CD4-positive, alpha-beta T cell treated with Interleukin-21 for 1 hour (primary cell): ENCODE data around the gene RALA.
"Not testable (repeated sequence)": the region's sequence is repeated elsewhere in the genome, so short reads cannot be mapped to it uniquely, and the experiment has no call there.

Experiments used
- DNase-seq: peaks from one replicate; pipeline ENCODE4 v3.0.0-alpha.2; 2020

RALA gene

GRCh38 chr7:39650676-39651075, 27.3 kb downstream of the RALA start:
- no peak for DNase-seq

DNA sequence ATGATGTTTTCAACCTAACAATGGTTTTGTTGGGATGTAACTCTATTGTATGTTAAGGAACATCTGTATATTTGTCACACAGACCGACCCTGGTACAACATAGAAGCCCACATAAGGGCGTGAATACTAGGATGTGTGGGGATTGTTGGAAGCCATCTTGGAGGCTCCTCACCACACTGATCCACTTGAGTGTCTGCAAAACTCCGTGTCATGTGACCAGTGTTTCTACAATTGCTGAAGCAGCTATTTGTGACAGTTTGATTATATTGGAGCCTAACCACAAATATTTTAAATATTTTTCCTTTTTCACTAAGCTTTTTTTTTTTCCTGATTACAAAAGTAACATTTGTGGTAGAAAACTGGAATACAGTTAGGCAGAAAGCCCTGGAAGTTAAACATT, 27.9 kb downstream of the RALA start:
- DNase-seq = no peak

GRCh38 chr7:39656415-39656814, 33.0 kb downstream of the RALA start:
- no peak for DNase-seq

- no peak for DNase-seq
Observed at GRCh38 chr7:39659356-39660013, 36.1 kb downstream of the RALA start.

- DNase-seq = no peak
Observed at GRCh38 chr7:39661960-39662359, 38.6 kb downstream of the RALA start.

DNA sequence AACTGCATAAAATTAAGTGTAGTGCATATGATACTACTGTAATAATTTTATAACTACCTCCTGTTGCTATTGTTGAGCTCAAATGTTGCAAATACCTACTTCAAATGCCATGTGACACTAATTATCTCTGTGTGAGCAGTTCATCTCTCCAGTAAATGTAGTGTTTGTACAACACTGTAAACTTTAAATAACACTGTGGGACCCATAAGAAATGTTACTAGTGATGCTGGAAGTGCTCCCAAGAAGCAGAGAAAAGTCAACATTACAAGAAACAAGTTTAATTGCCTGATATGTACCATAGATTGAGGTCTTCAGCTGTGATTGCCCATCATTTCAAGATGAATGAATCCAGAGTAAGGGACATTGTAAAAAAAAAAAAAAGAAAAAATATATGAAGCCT, 39.9 kb downstream of the RALA start:
- DNase-seq = no peak

- DNase-seq = no peak
Observed at GRCh38 chr7:39664057-39664456, 40.7 kb downstream of the RALA start.

DNA sequence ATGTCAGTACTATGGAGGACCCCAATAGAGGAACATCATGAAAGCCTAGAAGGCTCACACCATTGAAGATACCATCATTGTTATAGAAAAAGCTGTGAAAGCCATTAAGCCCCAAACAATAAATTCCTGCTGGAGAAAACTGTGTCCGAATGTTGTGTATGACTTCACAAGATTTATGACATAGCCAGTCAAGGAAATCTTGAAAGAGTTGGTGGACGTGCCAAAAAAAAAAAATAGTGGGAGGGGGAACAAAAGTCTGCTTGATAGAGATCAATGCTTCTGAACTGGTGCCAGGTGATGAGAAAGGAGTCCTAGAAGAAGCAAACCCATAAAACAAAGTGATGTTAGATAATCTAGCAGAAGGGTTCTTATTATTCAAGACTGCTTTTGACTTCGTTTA, 41.2 kb downstream of the RALA start:
- no peak for DNase-seq

- no peak for DNase-seq
Observed at GRCh38 chr7:39666562-39666961, 43.2 kb downstream of the RALA start.

DNA sequence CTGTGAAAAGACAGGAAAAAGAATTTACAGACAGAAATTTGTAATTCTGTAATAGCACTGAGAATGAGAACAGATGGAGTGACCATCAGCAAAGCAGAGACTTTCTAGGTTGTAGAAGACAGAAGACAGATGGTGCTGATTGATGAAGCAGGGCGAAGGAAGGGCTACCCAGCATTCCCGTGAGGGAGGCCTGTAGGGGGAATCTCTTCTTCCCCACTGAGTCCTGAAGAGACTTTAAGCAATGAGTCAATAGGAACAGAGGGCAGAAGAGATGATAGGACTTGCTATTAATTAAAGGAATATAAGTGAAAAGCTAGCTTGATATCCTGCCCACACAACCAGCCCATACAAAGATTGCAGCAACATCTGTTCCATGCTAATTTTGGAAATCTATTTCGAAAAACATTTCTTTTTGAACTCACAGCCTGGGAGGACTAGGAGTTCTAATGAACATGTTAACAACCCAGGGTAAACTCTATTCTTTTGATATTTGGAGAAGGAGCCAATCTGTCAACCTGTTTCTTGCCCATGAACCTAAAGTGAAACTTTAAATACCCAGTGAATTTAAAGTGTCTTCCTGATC, 44.1 kb downstream of the RALA start:
- no peak for DNase-seq

- not testable (repeated sequence) for DNase-seq
Observed at GRCh38 chr7:39668280-39668679, 44.9 kb downstream of the RALA start.

DNA sequence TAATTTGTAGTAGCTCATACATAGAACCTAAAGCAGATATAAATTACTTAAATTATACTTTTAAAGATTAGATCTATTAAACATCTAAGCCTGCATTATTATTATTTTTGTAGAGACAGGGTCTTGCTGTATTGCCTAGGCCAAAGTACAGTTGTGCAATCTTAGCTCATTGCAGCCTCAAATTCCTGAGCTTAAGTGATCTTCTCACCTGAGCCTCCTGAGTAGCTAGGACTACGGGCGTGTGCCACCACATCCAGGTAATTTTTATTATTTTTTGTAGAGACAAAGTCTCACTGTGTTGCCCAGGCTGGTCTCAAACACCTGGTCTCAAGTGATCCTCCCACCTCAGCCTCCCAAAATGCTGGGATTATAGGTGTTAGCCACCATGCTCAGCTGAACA, 46.7 kb downstream of the RALA start:
- no peak for DNase-seq

GRCh38 chr7:39670934-39671333, 47.6 kb downstream of the RALA start:
- no peak for DNase-seq

DNA sequence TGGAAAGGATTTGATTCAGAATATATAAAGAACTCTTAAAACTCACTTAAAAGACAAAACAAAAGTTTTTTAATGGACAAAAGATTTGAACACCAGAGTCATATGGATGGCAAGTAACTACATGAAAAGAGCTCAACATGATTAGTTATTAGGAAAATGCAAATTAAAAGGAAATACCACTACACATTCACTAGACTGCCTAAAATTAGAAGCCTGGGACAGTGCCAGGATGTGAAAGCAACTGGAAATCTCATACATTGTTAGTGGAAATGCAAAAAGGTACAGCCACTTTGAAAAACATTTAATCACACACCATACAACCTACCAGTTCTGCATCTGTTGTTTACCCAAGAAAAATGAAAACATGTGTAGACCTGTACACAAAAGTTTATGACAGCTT, 48.8 kb downstream of the RALA start:
- no peak for DNase-seq

DNA sequence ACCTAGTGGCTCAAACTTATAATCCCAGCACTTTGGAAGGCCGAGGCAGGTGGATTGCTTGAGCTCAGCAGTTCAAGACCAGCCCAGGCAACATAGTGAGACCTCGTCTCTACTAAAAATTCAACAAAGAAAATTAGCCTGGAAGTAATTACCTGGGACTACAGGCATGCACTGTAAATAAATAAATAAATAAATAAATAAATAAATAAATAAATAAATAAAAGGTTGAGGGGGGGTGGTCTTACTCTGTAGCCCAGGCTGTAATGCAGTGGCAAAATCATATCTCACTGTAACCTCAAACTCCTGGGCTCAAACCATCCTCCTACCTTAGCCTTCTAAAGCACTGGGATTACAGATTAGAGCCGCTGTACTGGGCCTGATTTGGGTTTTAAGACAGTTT, 50.5 kb downstream of the RALA start:
- no peak for DNase-seq

GRCh38 chr7:39674406-39674805, 51.0 kb downstream of the RALA start:
- DNase-seq = no peak

DNA sequence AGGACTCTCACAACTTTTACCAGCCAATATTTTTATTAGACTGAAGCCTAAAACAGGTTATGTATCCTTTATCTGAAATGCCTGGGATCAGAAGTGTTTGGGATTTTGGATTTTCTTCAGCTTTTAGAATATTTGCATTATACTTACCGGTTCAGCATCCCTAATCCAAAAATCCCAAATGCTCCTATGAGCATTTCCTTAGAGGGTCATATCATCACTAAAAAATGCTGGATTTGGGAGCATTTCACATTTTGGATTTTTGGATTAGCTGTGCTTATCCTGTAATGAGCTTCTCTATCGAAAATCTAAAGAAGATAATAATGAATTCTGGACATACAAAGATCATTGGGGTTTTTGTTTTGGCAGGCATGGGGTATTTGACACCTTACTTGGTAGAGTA, 53.0 kb downstream of the RALA start:
- DNase-seq = no peak

DNA sequence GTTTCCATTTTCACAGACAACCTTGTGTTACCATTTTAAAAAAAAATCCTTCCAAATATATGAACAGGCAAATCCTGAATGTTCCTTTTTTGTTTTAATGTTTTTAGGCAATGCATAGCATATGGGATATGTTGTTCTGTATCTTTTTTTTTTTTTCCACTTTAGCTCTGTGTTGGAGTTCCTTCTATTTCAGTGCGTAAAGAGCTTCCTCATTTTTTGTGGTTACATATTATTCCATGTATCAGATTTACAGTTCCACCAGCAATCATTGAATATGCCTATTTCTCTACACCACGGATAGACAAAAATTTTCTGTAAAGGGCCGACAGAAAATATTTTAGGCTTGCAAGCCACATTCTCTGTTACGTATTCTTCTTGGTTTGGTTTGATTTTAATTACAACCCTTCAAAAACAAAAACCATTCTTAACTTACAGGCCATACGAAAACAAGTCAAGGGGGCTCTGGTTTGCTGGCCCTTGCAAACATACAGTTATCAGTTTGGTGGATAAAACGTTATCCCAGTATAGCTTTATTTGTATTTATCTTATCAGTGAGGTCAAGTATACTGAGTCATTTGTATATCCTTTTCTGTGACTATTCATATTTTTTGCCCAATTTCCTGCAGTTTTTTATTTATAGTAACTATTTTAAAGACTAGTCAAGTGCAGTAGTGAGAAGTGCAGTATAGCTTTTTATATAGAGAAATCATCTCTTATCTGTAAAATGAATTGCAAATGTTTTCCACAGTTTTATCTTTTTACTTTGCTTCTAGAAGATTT, 55.7 kb downstream of the RALA start:
- no peak for DNase-seq

DNA sequence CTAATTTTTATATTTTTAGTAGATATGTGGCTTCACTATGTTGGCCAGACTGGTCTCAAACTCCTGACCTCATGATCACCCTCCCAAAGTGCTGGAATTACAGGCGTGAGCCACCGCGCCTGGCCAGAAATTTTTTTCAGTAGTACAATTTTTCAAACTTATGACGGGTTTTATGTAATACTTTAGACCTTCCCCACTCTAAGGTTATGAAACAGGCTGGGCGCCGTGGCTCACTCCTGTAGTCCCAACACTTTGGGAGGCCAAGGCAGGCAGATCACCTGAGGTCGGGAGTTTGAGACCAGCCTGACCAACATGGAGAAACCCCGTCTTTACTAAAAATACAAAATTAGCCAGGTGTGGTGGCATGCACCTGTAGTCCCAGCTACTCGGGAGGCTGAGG, 56.5 kb downstream of the RALA start:
- DNase-seq = not testable (repeated sequence)

DNA sequence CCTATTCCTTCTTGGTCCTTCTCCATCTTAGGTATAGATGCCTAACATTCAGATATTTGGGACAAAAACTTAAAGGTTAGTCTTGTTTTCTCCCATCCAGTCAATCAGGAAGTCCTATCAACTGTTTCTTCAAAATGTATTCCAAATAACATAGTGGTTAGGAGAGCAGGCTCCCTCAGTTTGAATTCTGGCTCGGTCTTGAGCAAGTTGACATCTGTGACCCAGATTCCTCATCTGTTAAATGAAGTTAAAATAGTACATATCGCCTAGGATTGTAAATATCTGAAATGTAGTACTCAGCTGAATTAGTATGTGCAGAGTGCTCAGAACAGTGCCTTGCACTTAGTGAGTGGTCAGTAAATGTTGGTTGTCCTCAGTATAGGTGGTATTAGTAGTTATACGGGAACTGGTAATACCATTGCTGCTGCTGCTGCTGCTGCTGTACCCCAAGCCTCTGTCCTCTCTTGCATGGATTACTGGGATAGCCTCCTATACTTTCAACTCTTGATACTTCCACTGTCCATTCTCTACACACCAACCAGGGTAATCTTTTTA, 58.6 kb downstream of the RALA start:
- no peak for DNase-seq

- no peak for DNase-seq
Observed at GRCh38 chr7:39683216-39683845, 60.0 kb downstream of the RALA start.

- no peak for DNase-seq
Observed at GRCh38 chr7:39686261-39686924, 63.0 kb downstream of the RALA start.
